Retinal pigment epithelial cell (primary cell): ENCODE results near the gene TMEM151A.

Experiments
- DNase-seq: peaks from one replicate; pipeline ENCODE4 v3.0.0-alpha.2; 2010; ENCODE audit warnings: low read depth
- H3K4me3 ChIP-seq: 2 replicates; pipeline ENCODE4 v1.5.1; 2011; ENCODE audit warnings: mild to moderate bottlenecking, low read length, control low read depth, moderate library complexity
- TF ChIP-seq, protein P1 (sequence below): conservative IDR thresholded peaks from 2 replicates; pipeline ENCODE4 v1.5.1; 2011; ENCODE audit warnings: low read depth, low read length, control low read depth, inconsistent platforms

TMEM151A gene

DNA sequence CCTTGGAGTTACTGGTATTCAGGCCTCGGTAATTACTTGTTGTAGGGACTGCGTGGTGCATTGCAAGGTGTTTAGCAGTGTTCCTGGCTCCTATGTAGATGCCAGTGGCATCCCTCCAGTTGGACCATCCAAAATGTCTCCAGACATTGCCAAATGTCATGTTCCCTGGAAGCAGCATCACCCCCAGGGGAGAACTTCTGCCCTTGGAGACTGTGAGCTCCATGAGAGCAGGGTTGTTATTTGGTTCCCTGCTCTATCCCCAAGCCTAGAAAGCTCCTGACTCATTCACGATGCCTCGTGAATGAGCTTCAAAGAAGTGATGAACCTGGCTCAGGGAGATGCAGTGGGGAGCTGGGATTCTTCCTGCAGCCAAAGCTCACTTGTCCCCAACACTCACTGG lies 29.9 kb downstream of the TMEM151A start:
- TF ChIP-seq, protein P1, sequence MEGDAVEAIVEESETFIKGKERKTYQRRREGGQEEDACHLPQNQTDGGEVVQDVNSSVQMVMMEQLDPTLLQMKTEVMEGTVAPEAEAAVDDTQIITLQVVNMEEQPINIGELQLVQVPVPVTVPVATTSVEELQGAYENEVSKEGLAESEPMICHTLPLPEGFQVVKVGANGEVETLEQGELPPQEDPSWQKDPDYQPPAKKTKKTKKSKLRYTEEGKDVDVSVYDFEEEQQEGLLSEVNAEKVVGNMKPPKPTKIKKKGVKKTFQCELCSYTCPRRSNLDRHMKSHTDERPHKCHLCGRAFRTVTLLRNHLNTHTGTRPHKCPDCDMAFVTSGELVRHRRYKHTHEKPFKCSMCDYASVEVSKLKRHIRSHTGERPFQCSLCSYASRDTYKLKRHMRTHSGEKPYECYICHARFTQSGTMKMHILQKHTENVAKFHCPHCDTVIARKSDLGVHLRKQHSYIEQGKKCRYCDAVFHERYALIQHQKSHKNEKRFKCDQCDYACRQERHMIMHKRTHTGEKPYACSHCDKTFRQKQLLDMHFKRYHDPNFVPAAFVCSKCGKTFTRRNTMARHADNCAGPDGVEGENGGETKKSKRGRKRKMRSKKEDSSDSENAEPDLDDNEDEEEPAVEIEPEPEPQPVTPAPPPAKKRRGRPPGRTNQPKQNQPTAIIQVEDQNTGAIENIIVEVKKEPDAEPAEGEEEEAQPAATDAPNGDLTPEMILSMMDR = no peak
- no peak overlapping the region for H3K4me3 ChIP-seq
- DNase-seq = no peak

DNA sequence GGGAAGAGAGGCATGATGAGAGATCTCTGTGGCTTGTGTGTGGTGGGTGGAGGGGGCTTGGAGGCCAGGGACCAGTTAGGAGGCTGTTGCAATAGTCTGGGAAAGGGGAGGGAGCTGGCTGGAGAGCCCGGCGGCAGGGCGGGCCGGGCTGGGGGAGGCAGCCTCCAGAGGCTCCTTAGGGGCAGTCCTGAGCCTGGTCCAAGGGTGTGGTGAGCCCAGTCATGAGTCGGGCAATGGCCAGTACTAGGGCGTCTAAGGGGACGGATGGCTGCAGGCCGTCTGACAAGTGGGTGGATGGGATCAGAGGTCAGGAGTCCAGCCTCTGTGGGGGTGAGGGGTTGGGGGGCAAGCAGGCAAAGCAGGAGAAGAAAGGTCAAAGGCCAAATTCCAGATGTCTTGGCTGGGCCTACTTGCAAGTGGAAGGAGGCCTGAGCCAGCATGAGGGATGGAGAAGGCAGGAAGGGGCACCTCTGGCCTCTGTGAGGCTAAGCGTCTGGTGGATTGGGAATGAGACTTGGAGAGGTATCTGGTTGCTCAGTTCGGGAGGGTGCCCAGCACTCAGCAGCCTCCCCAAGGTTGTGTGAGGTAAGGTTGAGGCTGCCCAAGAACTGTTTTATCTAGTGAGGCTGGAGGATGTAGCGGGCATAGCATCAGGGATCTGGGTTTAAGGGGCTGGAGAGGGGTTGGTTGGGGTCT lies 31.2 kb downstream of the TMEM151A start:
- no peak for DNase-seq
- TF ChIP-seq, protein P1 = no peak

DNA sequence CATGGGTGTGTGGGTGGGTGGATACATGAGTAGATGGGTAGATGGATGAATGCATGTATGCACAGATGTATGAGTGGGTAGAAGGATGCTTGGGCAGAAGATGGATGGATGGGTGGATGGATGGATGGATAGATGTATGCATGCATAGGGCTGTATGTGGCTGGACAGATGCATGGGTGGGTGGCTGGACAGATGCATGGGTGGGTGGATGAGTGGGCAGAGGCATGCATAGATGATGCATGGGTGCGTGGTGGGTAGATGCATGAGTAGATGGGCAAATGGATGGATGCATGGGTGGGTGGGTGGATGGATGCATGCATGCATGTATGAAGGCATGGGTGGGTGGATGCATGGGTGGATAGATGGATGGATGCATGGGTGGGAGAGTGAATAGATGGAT lies 32.0 kb downstream of the TMEM151A start:
- TF ChIP-seq, protein P1 = no peak
- no peak for DNase-seq
- no peak overlapping the region for H3K4me3 ChIP-seq

More for the DNA sequence above, 31.2 kb downstream of the TMEM151A start:
- no peak overlapping the region for H3K4me3 ChIP-seq

DNA sequence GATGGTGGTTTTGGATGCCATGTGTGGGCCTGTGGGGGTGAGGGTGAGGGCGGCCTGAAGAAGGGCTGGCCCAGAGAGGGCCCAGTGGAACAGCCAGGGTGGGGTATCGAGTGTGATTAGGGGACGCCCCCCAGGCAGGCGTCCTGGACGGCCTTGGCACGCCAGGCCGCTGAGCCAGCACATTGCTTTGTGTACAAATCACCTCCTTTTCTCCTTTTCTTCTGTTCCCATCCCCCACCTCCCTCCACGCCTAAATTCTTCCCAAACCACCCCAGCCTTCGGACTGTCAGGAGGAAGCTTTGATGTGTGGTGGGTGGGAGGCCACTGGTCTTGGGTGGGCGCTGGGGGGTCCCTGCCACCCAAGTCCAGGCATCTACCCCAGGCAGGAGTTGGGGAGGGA lies 33.0 kb downstream of the TMEM151A start:
- TF ChIP-seq, protein P1 = no peak
- H3K4me3 ChIP-seq = no peak overlapping the region
- no peak for DNase-seq

DNA sequence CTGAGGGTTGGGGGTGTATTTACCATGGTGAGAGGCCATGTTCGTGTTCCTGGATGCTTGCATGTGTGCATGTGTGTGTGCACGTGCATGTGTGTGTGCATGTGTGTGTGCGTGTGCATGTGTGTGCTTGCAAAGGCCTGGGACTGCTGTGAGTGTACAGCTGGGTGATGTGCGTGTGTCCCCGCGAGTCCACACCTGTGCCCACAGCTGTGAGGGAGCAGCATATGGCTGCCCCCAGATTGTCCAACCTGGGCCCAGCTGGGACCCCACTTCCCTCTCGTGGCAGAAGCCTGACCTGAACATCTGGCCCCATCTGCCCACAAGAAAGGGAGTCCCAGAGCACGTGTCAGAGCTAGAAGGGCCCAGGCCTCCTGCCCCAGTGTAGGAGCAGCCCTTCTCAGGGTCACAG lies 33.6 kb downstream of the TMEM151A start:
- DNase-seq = no peak
- TF ChIP-seq, protein P1 = no peak
- H3K4me3 ChIP-seq = no peak overlapping the region

DNA sequence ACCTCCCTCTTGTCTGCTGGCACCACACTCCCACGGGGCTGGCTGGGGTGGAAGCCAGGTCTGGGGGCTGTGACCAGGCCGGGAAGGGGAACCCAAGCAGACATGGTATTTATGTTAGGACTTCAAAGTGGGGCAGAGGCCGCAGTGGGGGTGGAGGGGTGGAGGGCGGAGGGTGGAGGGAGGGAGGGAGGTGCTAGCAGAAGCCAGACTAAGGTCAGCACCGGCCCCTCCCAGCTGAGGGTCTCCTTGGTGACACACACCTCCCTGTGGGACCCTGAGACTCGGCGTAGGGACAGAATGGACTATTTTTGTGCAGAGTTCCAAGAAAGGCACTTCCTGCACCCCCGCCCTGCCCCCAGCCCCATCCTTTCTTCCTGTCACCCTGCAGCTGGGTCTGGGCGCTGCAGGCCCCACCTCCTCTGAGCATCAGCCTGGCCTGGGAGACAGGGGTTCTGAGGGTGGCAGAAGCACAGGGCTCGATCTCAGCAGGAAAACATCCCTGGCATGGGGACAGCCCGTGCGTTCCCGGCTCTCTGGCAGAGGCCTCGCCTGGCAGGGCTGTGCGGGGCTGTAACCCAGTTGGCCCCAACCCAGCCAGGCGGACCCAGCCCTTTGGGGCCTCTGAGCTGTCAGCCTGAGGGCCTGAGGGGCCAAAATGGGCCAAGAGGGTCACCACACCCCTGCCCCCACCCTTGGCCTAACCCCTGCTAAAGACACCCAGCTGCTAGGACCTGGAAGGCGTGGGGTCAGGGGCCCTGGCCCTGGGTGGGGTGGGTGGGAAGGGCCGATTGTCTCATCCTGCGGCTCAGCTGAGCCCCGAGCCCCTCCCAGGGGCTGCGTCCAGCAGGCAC lies 34.8 kb downstream of the TMEM151A start:
- no peak for DNase-seq

More for the DNA sequence above, 34.8 kb downstream of the TMEM151A start:
- TF ChIP-seq, protein P1 = no peak
- H3K4me3 ChIP-seq = no peak overlapping the region
